Measurements from ENCODE around the gene CPB2.
A peak's percentile ranks its signal among the peaks of the same experiment; 100 is the strongest.

DNA sequence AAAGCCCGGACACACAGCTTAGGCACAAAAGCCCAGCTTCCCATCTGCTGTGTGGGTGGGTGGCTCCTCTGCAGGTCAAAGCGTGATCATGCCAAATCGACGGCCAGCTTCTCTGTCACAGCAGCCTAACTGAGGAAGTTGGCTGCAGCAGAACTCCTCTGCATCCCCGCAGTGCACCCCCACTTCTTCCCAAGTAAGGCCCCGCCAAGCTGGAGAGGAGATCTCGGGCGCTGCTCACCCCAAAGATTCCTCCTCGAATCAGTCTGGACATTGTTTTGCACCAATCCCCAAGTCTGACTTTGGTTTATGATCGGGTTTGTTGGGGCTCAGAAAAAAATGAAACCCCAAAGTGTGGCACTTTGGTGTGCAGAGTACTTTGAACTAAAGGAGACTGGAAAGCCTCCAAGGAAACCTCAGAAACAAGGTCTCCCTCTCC is 19.7 kb upstream of the CPB2 start:
- TF ChIP-seq, protein P1, sequence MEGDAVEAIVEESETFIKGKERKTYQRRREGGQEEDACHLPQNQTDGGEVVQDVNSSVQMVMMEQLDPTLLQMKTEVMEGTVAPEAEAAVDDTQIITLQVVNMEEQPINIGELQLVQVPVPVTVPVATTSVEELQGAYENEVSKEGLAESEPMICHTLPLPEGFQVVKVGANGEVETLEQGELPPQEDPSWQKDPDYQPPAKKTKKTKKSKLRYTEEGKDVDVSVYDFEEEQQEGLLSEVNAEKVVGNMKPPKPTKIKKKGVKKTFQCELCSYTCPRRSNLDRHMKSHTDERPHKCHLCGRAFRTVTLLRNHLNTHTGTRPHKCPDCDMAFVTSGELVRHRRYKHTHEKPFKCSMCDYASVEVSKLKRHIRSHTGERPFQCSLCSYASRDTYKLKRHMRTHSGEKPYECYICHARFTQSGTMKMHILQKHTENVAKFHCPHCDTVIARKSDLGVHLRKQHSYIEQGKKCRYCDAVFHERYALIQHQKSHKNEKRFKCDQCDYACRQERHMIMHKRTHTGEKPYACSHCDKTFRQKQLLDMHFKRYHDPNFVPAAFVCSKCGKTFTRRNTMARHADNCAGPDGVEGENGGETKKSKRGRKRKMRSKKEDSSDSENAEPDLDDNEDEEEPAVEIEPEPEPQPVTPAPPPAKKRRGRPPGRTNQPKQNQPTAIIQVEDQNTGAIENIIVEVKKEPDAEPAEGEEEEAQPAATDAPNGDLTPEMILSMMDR (IDR thresholded peaks at IDR 0.05; ENCODE audit: low read depth, low read length) = no peak
- no peak for TF ChIP-seq POLR2A (IDR thresholded peaks at IDR 0.05; ENCODE audit: extremely low read depth, insufficient read length)
- peak; percentile 52; the same call in 1 of the 2 replicates for TF ChIP-seq MYC (IDR thresholded peaks at IDR 0.05; ENCODE audit: low read depth, low read length)
- TF ChIP-seq, protein P2, sequence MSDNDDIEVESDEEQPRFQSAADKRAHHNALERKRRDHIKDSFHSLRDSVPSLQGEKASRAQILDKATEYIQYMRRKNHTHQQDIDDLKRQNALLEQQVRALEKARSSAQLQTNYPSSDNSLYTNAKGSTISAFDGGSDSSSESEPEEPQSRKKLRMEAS (IDR thresholded peaks at IDR 0.05; ENCODE audit: low read depth, low read length) = peak; percentile 80; the same call in 1 of the 2 replicates
